ENCODE data around the gene PTBP2.

- TF ChIP-seq CTCF (IDR thresholded peaks at IDR 0.05; ENCODE audit: low read depth, low read length, missing input control) (no peak), MAX (IDR thresholded peaks at IDR 0.05) (no peak), GABPA (IDR thresholded peaks at IDR 0.05 in 1 of 2, conservative IDR thresholded peaks at IDR 0.05 in 1 of 2) (no peak), REST (IDR thresholded peaks at IDR 0.05) (no peak), RAD21 (IDR thresholded peaks at IDR 0.05) (no peak), SP1 (IDR thresholded peaks at IDR 0.05) (no peak), ATF3 (IDR thresholded peaks at IDR 0.05) (no peak), FOXA1 (IDR thresholded peaks at IDR 0.05) (no peak), YY1 (IDR thresholded peaks at IDR 0.05) (no peak)
These were observed 18.4 kb upstream of the PTBP2 start for GRCh38 chr1:96703186-96703585.

All from liver (tissue), 3 donors.